Endothelial cell of umbilical vein (primary cell): Measurements from ENCODE around the gene RSPRY1. TPM values are rescaled to one million over a fixed set of nuclear protein-coding genes. Genes with fewer than 3 reads are reported as not detected.

ENCODE experiments used
- BruUV-seq: library from RNA; stranded (reverse); fragments of 400-500 nt; replicated peaks from 2 replicates; lab custom pipeline; 2021; lab: Mats Ljungman, UMichigan
- CTCF ChIA-PET: fragments of 300-600, 350-600 bp; sonication (Branson Sonifier 250); formaldehyde crosslinking; loops from one replicate; lab custom pipeline; 2021; ENCODE audit warnings: antibody characterized with exemption, inconsistent platforms; lab: Charles Lee
- POLR2A ChIA-PET: fragments of 300-600, 350-600 bp; sonication (Branson Sonifier 250); formaldehyde crosslinking; loops from one replicate; lab custom pipeline; 2021; ENCODE audit warnings: antibody characterized with exemption, inconsistent platforms; lab: Charles Lee
- DNase-seq: peaks from one replicate; pipeline ENCODE4 v3.0.0-alpha.2; 2011; ENCODE audit warnings: low read depth, low spot score
- FAIRE-seq: peaks from 2 replicates; lab custom pipeline; 2011; peaks lifted over from hg19 to GRCh38; lab: Jason Lieb, UNC
- H2AFZ ChIP-seq: 2 replicates; pipeline ENCODE4 v1.6.0; 2012; ENCODE audit warnings: low read depth, low read length, control low read depth, inconsistent platforms
- H3K27ac ChIP-seq: 2 replicates; pipeline ENCODE4 v1.5.1; 2011; ENCODE audit warnings: low read depth, mild to moderate bottlenecking, control low read depth, low read length, moderate library complexity; ENCODE audit not compliant: insufficient read depth
- H3K27me3 ChIP-seq, 2 experiments: 2 replicates each; pipeline versions ENCODE4 v1.6.0 to v1.6.1; 2011; ENCODE audit warnings: low read length in 2 of 2, mixed read lengths in 1 of 2; ENCODE audit not compliant: control insufficient read depth in 2 of 2, insufficient read depth in 2 of 2
- H3K36me3 ChIP-seq, 2 experiments: 2 replicates in 1 of 2; 3 replicates in 1 of 2; pipeline ENCODE4 v1.5.1; 2011; ENCODE audit warnings: low read length in 2 of 2, mild to moderate bottlenecking in 1 of 2, moderate library complexity in 1 of 2; ENCODE audit not compliant: control insufficient read depth in 2 of 2, insufficient read depth in 2 of 2; ENCODE audit errors: extremely low read depth in 1 of 2
- H3K4me1 ChIP-seq: 3 replicates; pipeline ENCODE4 v1.5.1; 2011; ENCODE audit warnings: mild to moderate bottlenecking, low read length; ENCODE audit not compliant: control insufficient read depth, insufficient read depth; ENCODE audit errors: extremely low read depth
- H3K4me2 ChIP-seq: 2 replicates; pipeline ENCODE4 v1.6.1; 2011; ENCODE audit warnings: low read length, control low read depth, mixed read lengths; ENCODE audit not compliant: insufficient read depth
- H3K4me3 ChIP-seq, 3 experiments: fragments of 200-600 bp in 1 of 3; sonication (generic), shearing (Covaris generic) in 1 of 3; replicated peaks in 1 of 3; 2 replicates each; pipeline ENCODE4 v1.5.1; 2011 to 2016; ENCODE audit warnings: control low read depth in 3 of 3, low read length in 3 of 3, mild to moderate bottlenecking in 2 of 3, inconsistent platforms in 1 of 3, low read depth in 1 of 3, moderate library complexity in 1 of 3; ENCODE audit not compliant: insufficient read depth in 1 of 3
- H3K79me2 ChIP-seq: 2 replicates; pipeline ENCODE4 v1.6.0; 2012; ENCODE audit warnings: low read length, inconsistent platforms; ENCODE audit not compliant: control insufficient read depth, insufficient read depth
- H3K9ac ChIP-seq: replicated peaks from 2 replicates; pipeline ENCODE3; 2011; ENCODE audit warnings: low read length, control low read depth; ENCODE audit not compliant: insufficient read depth; ENCODE audit errors: extremely low read depth
- H3K9me1 ChIP-seq: replicated peaks from 3 replicates; pipeline ENCODE4 v1.6.0; 2011; ENCODE audit warnings: mild to moderate bottlenecking, low read length; ENCODE audit not compliant: control insufficient read depth, insufficient read depth; ENCODE audit errors: extremely low read depth
- H3K9me3 ChIP-seq: replicated peaks from 2 replicates; pipeline ENCODE4 v1.5.1; 2012; ENCODE audit warnings: low read length, inconsistent platforms; ENCODE audit not compliant: control insufficient read depth, insufficient read depth
- H4K20me1 ChIP-seq: replicated peaks from 2 replicates; pipeline ENCODE3; 2011; ENCODE audit warnings: mild to moderate bottlenecking, low read length; ENCODE audit not compliant: control insufficient read depth, insufficient read depth; ENCODE audit errors: extremely low read depth
- CTCF ChIP-seq, 2 donors: IDR thresholded peaks; 1 replicate in 1 of 2; 2 replicates in 1 of 2; pipeline ENCODE4 v1.5.1; 2011; ENCODE audit warnings: low read length in 2 of 2, mild to moderate bottlenecking in 2 of 2, moderate library complexity in 2 of 2, control low read depth in 1 of 2, inconsistent platforms in 1 of 2, low read depth in 1 of 2; ENCODE audit not compliant: insufficient read depth in 1 of 2; ENCODE audit errors: extremely low read depth in 1 of 2
- EZH2 ChIP-seq: IDR thresholded peaks from 2 replicates; pipeline ENCODE4 v1.6.1; 2012; ENCODE audit warnings: borderline replicate concordance, low read depth, mild to moderate bottlenecking, moderate library complexity, low read length, inconsistent platforms; ENCODE audit not compliant: severe bottlenecking
- FOS ChIP-seq: IDR thresholded peaks from 2 replicates; pipeline ENCODE4 v1.6.1; 2011; ENCODE audit warnings: mild to moderate bottlenecking, low read length, moderate library complexity, borderline replicate concordance; ENCODE audit not compliant: insufficient read depth
- GATA2 ChIP-seq: IDR thresholded peaks from 2 replicates; pipeline ENCODE4 v1.7.0; 2011; ENCODE audit warnings: low read depth, mild to moderate bottlenecking, moderate library complexity, mixed read lengths, low read length; ENCODE audit not compliant: insufficient read length, insufficient read depth
- JUN ChIP-seq: IDR thresholded peaks from 2 replicates; pipeline ENCODE4 v1.6.1; 2011; ENCODE audit warnings: borderline replicate concordance, low read depth; ENCODE audit not compliant: insufficient read length, insufficient read depth
- MAX ChIP-seq: IDR thresholded peaks from 2 replicates; pipeline ENCODE4 v1.6.1; 2011; ENCODE audit not compliant: insufficient read depth, insufficient read length
- MYC ChIP-seq: IDR thresholded peaks from one replicate; pipeline ENCODE4 v1.6.1; 2011; ENCODE audit warnings: mild to moderate bottlenecking, low read depth, low read length
- POLR2A ChIP-seq: IDR thresholded peaks from 2 replicates; pipeline ENCODE4 v1.6.1; 2012; ENCODE audit warnings: low read depth, mild to moderate bottlenecking, control low read depth, low read length
- POLR2AphosphoS5 ChIP-seq: IDR thresholded peaks from 2 replicates; pipeline ENCODE4 v1.6.1; 2012; ENCODE audit warnings: low read depth, mild to moderate bottlenecking, control low read depth, low read length, moderate library complexity; ENCODE audit not compliant: insufficient read depth
- dilution Hi-C: fragments of 300-500 bp; cut with MboI; formaldehyde crosslinking; loops from one replicate; pipeline ENCODE4 v1.15.0; 2019; ENCODE audit warnings: low sequenced_read_pairs; ENCODE audit not compliant: extremely low pct_ligation_motif_present
- intact Hi-C: fragments of 100-400 bp; cut with micrococcal nuclease; formaldehyde crosslinking; loops from one replicate; pipeline ENCODE4 v1.10.0; 2022
- polyA plus RNA-seq, 4 experiments: library from polyadenylated mRNA; depleted of rRNA in 3 of 4; stranded (reverse) in 3 of 4; unstranded in 1 of 4; fragments of >200 nt; gene quantifications; 2 replicates each; pipeline versions ENCODE4 v1.2.1 to v1.2.3, GENCODE V29; 2011 to 2012; ENCODE audit warnings: missing spikeins in 1 of 4
- total RNA-seq: library from RNA; stranded (reverse); gene quantifications from 2 replicates; pipeline ENCODE4 v1.2.3, GENCODE V29; 2021

The RSPRY1 gene
- total and polyA plus RNA-seq, 2 donors (not counting 3 experiments of a cell fraction or from before 2014, with no cell fraction given): 28.5 to 55.1 TPM

- H2AFZ ChIP-seq: no peak overlapping the region
- no TSS peak for BruUV-seq
- CTCF ChIA-PET: interaction anchor here (0.8 to 5.7 kb wide), 3 partner anchors 74 to 84 kb away, joined by 3 to 71 read pairs (median 4); partner anchors contain the start of gene CPNE2
- H3K4me2 ChIP-seq: no peak overlapping the region
- dilution Hi-C loops: no loop called here
- no peaks in the 10 kb centered on the region for H3K79me2 ChIP-seq
- H3K9me1 ChIP-seq: no peaks in the 10 kb centered on the region
- peaks cover 5 to 12% of the 10 kb centered on the region in 2 experiments for H3K36me3 ChIP-seq
- H3K9me3 ChIP-seq: no peaks in the 10 kb centered on the region
- H4K20me1 ChIP-seq: no peaks in the 10 kb centered on the region
- TF ChIP-seq MAX (no peak), POLR2AphosphoS5 (no peak), CTCF (IDR thresholded peaks at IDR 0.05; ENCODE audit: extremely low read depth in 1 of 2, insufficient read depth in 1 of 2, low read depth in 1 of 2, low read length in 2 of 2) (no peak), GATA2 (no peak), POLR2A (no peak), FOS (no peak), EZH2 (no peak), MYC (no peak), JUN (no peak)
- FAIRE-seq (no peak), DNase-seq (no peak)
- H3K4me1 ChIP-seq: no peaks in the 10 kb centered on the region
- no peak overlapping the region for H3K4me3 ChIP-seq
- H3K27me3 ChIP-seq: no peaks in the 10 kb centered on the region
- intact Hi-C loops: no loop called here
- POLR2A ChIA-PET: no interaction called here
- no peak overlapping the region for H3K27ac ChIP-seq
- no peak overlapping the region for H3K9ac ChIP-seq
Observed at GRCh38 chr16:57166451-57166850, 19.7 kb upstream of the RSPRY1 start.
